ENCODE results near the gene PPP5C. TPM values are rescaled to one million over a fixed set of nuclear protein-coding genes. Genes with fewer than 3 reads are reported as not detected.
A peak's percentile ranks its signal among the peaks of the same experiment; 100 is the strongest.
"Not testable (repeated sequence)": the region's sequence is repeated elsewhere in the genome, so short reads cannot be mapped to it uniquely, and the experiment has no call there.

The PPP5C gene, protein sequence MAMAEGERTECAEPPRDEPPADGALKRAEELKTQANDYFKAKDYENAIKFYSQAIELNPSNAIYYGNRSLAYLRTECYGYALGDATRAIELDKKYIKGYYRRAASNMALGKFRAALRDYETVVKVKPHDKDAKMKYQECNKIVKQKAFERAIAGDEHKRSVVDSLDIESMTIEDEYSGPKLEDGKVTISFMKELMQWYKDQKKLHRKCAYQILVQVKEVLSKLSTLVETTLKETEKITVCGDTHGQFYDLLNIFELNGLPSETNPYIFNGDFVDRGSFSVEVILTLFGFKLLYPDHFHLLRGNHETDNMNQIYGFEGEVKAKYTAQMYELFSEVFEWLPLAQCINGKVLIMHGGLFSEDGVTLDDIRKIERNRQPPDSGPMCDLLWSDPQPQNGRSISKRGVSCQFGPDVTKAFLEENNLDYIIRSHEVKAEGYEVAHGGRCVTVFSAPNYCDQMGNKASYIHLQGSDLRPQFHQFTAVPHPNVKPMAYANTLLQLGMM
- polyA plus RNA-seq (ENCODE audit: insufficient read length in 4 of 4): 100 to 1,000 TPM in 2 of 4 donors, 10 to 100 TPM in 2; 73.0 to 111 (median 103) TPM

- DNase-seq (ENCODE audit: low read depth in 4 of 4, low spot score in 3 of 4): peak; percentile 78 to 87 (median 81)
Observed at GRCh38 chr19:46346821-46347571, at the start of gene PPP5C. Gene PPP5C, plus strand, starts transcription at chr19:46347087. Its CDS starts 10 bp downstream, at chr19:46347097.

- DNase-seq (ENCODE audit: low read depth in 4 of 4, low spot score in 3 of 4): no peak
Observed at GRCh38 chr19:46297700-46298478, 49.0 kb upstream of the PPP5C start.

- no peak for DNase-seq (ENCODE audit: low read depth in 4 of 4, low spot score in 3 of 4)
Observed at GRCh38 chr19:46298479-46299003, 48.3 kb upstream of the PPP5C start.

- DNase-seq (ENCODE audit: low read depth in 4 of 4, low spot score in 3 of 4): peak in 3 of 4 donors; percentile 77 to 84 (median 78)
Observed at GRCh38 chr19:46299004-46299509, 47.8 kb upstream of the PPP5C start.

DNA sequence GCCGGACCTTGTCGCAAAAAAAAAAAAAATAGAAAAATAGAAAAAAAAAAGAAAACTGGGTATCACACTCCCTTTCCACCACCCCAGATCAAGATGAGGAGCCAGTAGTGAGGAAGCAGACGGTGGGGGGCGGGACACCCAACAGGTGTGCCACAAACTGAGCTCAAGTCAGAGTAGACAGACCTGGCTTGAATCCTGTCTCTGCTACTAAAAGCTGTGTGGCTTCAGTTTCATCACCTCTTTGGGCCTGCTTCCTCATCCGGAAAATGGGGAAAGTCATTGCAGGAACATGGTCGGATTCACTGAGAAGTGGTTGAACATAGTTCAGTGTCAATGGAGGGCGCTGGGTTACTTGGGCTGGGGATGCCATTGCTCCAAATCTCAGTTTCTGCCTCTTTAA, 47.2 kb upstream of the PPP5C start:
- DNase-seq (ENCODE audit: low read depth in 4 of 4, low spot score in 3 of 4): no peak

- DNase-seq (ENCODE audit: low read depth in 4 of 4, low spot score in 3 of 4): no peak
Observed at GRCh38 chr19:46303322-46303690, 43.6 kb upstream of the PPP5C start.

- no peak for DNase-seq (ENCODE audit: low read depth in 4 of 4, low spot score in 3 of 4)
Observed at GRCh38 chr19:46303691-46304397, 43.0 kb upstream of the PPP5C start.

GRCh38 chr19:46306501-46306900, 40.4 kb upstream of the PPP5C start:
- DNase-seq (ENCODE audit: low read depth in 4 of 4, low spot score in 3 of 4): no peak

- DNase-seq (ENCODE audit: low read depth in 4 of 4, low spot score in 3 of 4): no peak
Observed at GRCh38 chr19:46308510-46308909, 38.4 kb upstream of the PPP5C start.

DNA sequence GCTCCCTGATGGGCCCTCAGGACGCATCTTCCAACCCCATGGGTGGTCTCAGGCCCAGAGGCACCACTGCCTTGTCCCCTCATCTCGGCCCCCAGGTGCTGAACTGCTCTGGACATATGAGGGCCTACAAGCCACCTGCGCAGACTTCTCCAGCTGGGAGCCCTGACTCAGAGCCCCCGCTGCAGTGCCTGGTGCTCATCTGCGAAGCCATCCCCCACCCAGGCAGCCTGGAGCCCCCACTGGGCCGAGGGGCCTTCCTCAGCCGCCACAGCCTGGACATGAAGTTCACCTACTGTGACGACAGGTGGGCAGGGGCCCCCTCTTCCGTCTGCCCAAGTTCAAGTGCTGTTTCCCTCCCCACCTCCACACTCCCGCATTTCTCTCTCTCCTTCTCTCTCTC, 37.8 kb upstream of the PPP5C start:
- no peak for DNase-seq (ENCODE audit: low read depth in 4 of 4, low spot score in 3 of 4)

GRCh38 chr19:46311444-46311843, 35.4 kb upstream of the PPP5C start:
- DNase-seq (ENCODE audit: low read depth in 4 of 4, low spot score in 3 of 4): no peak

- DNase-seq (ENCODE audit: low read depth in 4 of 4, low spot score in 3 of 4): not testable (repeated sequence)
Observed at GRCh38 chr19:46313540-46314469, 33.1 kb upstream of the PPP5C start.

- DNase-seq (ENCODE audit: low read depth in 4 of 4, low spot score in 3 of 4): no peak
Observed at GRCh38 chr19:46317339-46317738, 29.5 kb upstream of the PPP5C start.

- no peak for DNase-seq (ENCODE audit: low read depth in 4 of 4, low spot score in 3 of 4)
Observed at GRCh38 chr19:46319613-46320012, 27.3 kb upstream of the PPP5C start.

DNA sequence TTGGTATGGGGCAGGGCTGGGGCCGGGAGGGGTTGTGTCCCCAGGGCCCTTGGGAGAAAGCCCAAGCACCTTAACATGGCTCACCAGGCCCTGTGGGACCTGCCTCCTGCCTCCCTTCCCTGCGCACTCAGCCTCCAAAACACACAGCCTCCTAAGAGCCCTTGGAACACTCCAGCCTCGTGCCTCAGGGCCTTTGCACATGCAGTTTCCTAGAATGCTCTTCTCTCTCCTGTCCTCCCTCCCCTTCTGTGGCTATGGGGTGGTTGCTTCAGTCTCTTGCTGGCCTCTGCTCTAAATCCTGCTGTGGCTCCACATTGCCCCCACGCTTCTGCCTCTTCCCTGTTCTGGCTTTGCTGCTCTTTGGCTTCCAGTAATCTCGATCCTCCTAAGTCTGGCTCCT, 26.3 kb upstream of the PPP5C start:
- no peak for DNase-seq (ENCODE audit: low read depth in 4 of 4, low spot score in 3 of 4)

- DNase-seq (ENCODE audit: low read depth in 4 of 4, low spot score in 3 of 4): no peak
Observed at GRCh38 chr19:46321653-46322052, 25.2 kb upstream of the PPP5C start.

- DNase-seq (ENCODE audit: low read depth in 4 of 4, low spot score in 3 of 4): not testable (repeated sequence)
Observed at GRCh38 chr19:46323227-46323626, 23.7 kb upstream of the PPP5C start.

DNA sequence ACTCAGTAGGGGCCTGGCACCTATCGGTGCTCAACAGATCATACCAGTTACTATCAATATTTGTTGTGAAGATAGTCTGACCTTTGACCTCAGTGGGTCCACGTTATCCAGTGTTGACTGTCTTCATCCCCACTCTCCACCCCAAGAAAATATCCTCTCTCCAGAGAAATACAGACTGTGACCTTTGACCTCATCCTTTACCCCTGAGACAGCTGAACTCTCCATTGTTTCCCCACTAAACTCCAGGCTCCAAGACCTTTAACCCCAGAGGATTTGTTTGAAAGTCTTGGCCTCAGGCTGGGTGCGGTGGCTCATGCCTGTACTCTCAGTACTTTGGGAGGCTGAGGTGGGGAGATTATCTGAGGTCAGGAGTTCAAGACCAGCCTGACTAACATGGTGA, 22.6 kb upstream of the PPP5C start:
- no peak for DNase-seq (ENCODE audit: low read depth in 4 of 4, low spot score in 3 of 4)

DNA sequence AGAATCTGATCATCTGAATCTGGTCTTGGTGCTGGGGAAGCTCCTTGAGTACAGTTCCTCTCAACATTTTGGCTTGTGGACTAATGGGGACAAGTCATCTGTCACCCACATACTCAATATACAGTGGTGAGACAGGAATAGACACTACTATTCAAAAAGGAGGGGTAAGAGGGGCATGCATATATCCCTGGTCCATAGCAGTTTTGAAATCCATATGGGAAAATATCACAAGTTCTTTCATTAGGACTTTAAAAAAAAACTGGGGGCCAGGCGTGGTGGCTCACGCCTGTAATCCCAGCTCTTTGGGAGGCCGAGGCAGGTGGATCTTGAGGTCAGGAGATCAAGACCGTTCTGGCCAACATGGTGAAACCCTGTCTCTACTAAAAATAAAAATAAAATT, 20.3 kb upstream of the PPP5C start:
- DNase-seq (ENCODE audit: low read depth in 4 of 4, low spot score in 3 of 4): no peak
